GM21737 (cell line): ENCODE data around the gene SIAE.

Experiments
- ATAC-seq: cut with Tn5 transposase; IDR thresholded peaks from one replicate; pipeline ENCODE4 v1.9.1; 2021; ENCODE audit warnings: mild to moderate bottlenecking, moderate library complexity; ENCODE audit not compliant: unreplicated experiment

The SIAE gene

GRCh38 chr11:124667601-124668000 lies 5.9 kb downstream of the SIAE start:
- no peak for ATAC-seq

GRCh38 chr11:124663861-124664260 lies 9.7 kb downstream of the SIAE start:
- no peak for ATAC-seq

DNA sequence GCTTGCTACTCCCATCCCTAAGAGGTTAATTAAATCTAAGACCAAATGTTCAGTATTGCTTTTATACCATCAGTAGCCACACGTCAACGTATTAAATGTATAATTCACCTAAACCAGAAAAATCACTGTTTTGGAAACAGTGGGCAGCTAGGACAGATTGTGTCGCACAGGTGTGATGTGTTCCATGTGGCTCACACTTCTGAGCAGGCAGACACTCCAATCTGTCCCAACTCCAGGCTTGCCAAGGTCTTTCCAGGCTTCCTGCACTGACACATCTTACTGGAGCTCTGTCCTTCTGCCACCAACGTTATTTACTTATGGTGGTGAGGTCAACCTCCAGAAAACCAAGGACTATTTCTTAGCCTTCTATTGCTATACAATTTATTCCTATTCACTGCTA lies 11.4 kb downstream of the SIAE start:
- ATAC-seq, result no peak

- no peak for ATAC-seq
Observed at GRCh38 chr11:124661553-124661952, 12.0 kb downstream of the SIAE start.

DNA sequence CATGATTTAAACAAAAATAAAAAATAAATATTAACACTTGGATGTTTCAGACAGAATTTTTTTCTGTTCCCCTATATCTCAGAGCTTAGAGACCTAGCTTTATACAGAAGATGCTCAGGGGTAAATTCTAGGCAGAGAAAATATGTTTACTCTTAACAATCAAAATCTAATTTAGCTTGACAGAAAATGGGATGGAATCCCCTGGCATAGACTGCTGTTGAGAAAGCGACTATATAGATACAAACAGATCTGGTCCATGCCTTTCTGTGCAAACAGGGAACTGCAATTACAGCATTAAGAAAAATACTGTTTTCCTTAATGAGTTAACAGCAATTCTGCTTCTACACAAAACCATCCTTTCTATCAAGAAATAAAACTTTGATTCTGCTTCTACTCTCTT lies 14.6 kb downstream of the SIAE start:
- ATAC-seq, result no peak

DNA sequence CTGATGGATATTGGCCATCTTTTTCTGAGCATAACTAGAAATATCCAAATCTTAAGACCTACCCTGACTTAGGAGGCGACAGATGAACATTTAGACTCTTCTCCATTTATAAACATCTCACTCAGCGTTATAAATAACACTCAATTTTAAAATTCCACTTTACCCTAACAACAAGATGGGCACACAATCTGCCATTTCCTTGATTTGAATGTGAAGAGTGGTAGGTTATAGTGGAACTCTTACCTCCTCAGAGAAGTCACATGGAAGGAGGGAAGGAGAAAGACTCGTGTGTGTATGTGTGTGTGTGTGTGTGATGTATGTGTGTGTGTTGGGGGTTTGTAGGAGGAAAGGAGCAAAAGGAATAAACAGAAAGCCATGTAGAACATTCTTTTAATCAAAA lies 15.0 kb downstream of the SIAE start:
- no peak for ATAC-seq

- no peak for ATAC-seq
Observed at GRCh38 chr11:124657904-124658303, 15.6 kb downstream of the SIAE start.

GRCh38 chr11:124656774-124657630 lies 16.5 kb downstream of the SIAE start:
- ATAC-seq, result no peak

GRCh38 chr11:124648610-124649009 lies 24.9 kb downstream of the SIAE start:
- ATAC-seq, result no peak

DNA sequence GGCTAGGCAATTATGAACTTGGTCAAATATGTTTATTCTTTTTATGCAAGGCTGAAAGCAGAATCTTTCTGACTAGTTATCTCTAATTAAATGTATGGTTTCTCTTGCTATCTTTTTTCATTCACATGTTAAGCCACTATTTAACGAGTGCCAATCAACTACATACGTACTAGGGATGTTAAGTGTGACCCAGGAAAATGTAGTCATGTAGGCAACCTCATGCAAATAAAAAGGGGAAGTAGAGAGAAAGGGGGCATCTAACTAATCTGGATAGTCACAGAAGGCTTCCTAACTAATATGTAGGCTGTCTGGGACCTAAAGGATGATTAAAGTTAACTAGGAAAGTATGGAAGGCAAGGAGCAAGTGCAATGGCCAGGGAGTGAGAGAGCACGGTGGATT lies 27.4 kb downstream of the SIAE start:
- ATAC-seq, result no peak

- ATAC-seq, result no peak
Observed at GRCh38 chr11:124644426-124645280, 28.9 kb downstream of the SIAE start.

GRCh38 chr11:124643605-124644425 lies 29.7 kb downstream of the SIAE start:
- ATAC-seq, result no peak

- no peak for ATAC-seq
Observed at GRCh38 chr11:124643042-124643604, 30.4 kb downstream of the SIAE start.

- no peak for ATAC-seq
Observed at GRCh38 chr11:124642628-124643027, 30.9 kb downstream of the SIAE start.

DNA sequence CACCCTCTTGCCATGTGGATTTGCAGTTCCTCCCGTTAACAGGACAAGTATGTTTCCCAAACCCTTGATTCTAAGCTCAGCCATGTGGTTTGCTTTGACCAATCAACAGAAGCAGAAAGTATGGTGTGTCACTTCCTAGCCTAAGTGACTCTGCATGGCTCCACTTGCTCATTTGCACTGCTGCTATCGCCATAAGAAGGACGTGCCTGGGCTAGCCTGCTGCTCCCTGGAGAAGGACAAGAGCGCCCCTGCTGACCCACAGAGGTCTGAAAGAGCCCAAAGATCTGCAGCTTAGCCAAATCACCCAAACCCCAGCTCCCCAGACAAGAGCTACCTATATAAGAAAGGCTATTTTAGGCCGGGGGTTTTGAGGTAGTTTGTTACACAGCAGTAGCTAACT lies 32.9 kb downstream of the SIAE start:
- no peak for ATAC-seq

GRCh38 chr11:124639186-124639585 lies 34.4 kb downstream of the SIAE start:
- ATAC-seq, result no peak

DNA sequence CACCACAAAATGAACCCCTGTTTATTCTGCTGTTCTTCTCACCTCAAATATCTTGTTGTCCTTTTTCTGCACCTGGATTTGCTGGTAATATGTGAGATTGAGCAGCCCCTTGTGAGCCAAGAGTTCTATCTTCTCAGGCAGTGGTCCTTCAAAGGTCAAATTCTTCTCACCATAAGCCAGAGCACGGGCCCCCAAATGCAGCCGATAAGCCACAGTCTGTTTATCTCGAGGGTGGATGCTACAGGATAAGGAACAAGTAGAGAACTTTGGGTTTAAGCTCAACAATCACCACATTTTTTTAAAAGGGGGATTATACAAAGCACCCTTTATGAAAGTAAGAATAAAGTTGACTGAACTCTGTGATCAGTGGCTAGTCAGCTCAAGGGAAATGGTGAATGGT lies 35.0 kb downstream of the SIAE start:
- no peak for ATAC-seq

GRCh38 chr11:124635932-124636331 lies 37.6 kb downstream of the SIAE start:
- ATAC-seq, result no peak

GRCh38 chr11:124633355-124633754 lies 40.2 kb downstream of the SIAE start:
- no peak for ATAC-seq

DNA sequence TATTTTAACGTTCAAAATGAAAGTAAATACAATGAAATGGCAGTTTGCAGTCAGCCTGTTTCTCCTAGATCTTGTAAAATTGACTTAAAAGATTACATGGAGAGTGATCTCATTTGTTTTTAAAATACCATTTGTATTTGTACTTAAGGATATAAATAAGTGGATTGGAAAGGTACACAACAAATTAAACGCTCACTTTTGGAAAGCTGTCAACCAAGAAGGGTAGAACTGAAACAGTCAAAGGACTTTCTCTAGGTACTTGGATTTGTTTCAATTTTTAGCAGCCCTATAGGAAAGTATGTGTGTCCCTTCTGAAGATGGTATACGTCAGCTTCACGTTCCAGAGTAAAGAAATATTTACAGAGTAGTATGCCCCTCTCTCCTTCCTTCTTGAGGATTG lies 43.6 kb downstream of the SIAE start:
- ATAC-seq, result no peak

GRCh38 chr11:124627546-124627945 lies 46.0 kb downstream of the SIAE start:
- ATAC-seq, result no peak
